H9 (cell line): ENCODE results near the gene DLST. TPM values are rescaled to one million over a fixed set of nuclear protein-coding genes. Genes with fewer than 3 reads are reported as not detected.

Experiments
- DNase-seq: peaks from one replicate; pipeline ENCODE4 v3.0.0-alpha.2; 2017
- H2AFZ ChIP-seq: one replicate; pipeline ENCODE4 v1.6.1; 2013; ENCODE audit warnings: mild to moderate bottlenecking, low read length, control low read depth, moderate library complexity
- H2AK5ac ChIP-seq: 2 replicates; pipeline ENCODE4 v1.6.1; 2013; ENCODE audit warnings: low read length, control low read depth, mixed read lengths; ENCODE audit not compliant: insufficient read length
- H2BK120ac ChIP-seq: one replicate; pipeline ENCODE4 v1.6.1; 2013; ENCODE audit warnings: low read depth, mild to moderate bottlenecking, low read length, control low read depth, inconsistent platforms; ENCODE audit not compliant: poor library complexity, severe bottlenecking
- H2BK12ac ChIP-seq: 2 replicates; pipeline ENCODE4 v1.6.1; 2013; ENCODE audit warnings: low read length, control low read depth, mixed read lengths, low read depth; ENCODE audit not compliant: insufficient read length
- H2BK15ac ChIP-seq: 2 replicates; pipeline ENCODE4 v1.6.1; 2013; ENCODE audit warnings: low read depth, low read length, control low read depth
- H2BK20ac ChIP-seq: one replicate; pipeline ENCODE4 v1.6.1; 2013; ENCODE audit warnings: low read depth, mild to moderate bottlenecking, low read length, control low read depth, inconsistent platforms; ENCODE audit not compliant: poor library complexity, severe bottlenecking
- H2BK5ac ChIP-seq: 2 replicates; pipeline ENCODE4 v1.6.1; 2013; ENCODE audit warnings: low read length, control low read depth, mixed read lengths; ENCODE audit not compliant: insufficient read length
- H3K14ac ChIP-seq: 2 replicates; pipeline ENCODE4 v1.6.1; 2013; ENCODE audit warnings: low read length, control low read depth; ENCODE audit not compliant: insufficient read depth
- H3K18ac ChIP-seq: 2 replicates; pipeline ENCODE4 v1.6.1; 2013; ENCODE audit warnings: low read depth, mild to moderate bottlenecking, mixed read lengths, low read length, control low read depth; ENCODE audit not compliant: insufficient read length
- H3K23ac ChIP-seq: 2 replicates; pipeline ENCODE4 v1.6.1; 2013; ENCODE audit warnings: low read length, control low read depth, mixed read lengths, low read depth; ENCODE audit not compliant: insufficient read length
- H3K23me2 ChIP-seq: 2 replicates; pipeline ENCODE4 v1.6.1; 2013; ENCODE audit warnings: low read depth, mild to moderate bottlenecking, mixed read lengths, low read length, control low read depth; ENCODE audit not compliant: insufficient read length, poor library complexity, severe bottlenecking
- H3K27ac ChIP-seq: 2 replicates; pipeline ENCODE4 v1.5.1; 2013; ENCODE audit warnings: low read length, control low read depth, mixed read lengths, low read depth; ENCODE audit not compliant: insufficient read length
- H3K27me3 ChIP-seq: 2 replicates; pipeline ENCODE4 v1.6.1; 2013; ENCODE audit warnings: low read length, control low read depth, inconsistent platforms; ENCODE audit not compliant: insufficient read depth
- H3K4ac ChIP-seq: 2 replicates; pipeline ENCODE4 v1.6.1; 2013; ENCODE audit warnings: low read depth, mild to moderate bottlenecking, control low read depth, inconsistent platforms, low read length, moderate library complexity
- H3K4me1 ChIP-seq: 2 replicates; pipeline ENCODE4 v1.6.1; 2013; ENCODE audit warnings: low read length, control low read depth, inconsistent platforms; ENCODE audit not compliant: insufficient read depth
- H3K4me2 ChIP-seq: 2 replicates; pipeline ENCODE4 v1.6.1; 2013; ENCODE audit warnings: low read length, control low read depth, mixed read lengths; ENCODE audit not compliant: insufficient read length, insufficient read depth
- H3K56ac ChIP-seq: 2 replicates; pipeline ENCODE4 v1.6.1; 2013; ENCODE audit warnings: low read depth, mild to moderate bottlenecking, mixed read lengths, low read length, control low read depth; ENCODE audit not compliant: insufficient read length
- H3K79me1 ChIP-seq: 2 replicates; pipeline ENCODE4 v1.6.1; 2013; ENCODE audit warnings: low read depth, mild to moderate bottlenecking, moderate library complexity, low read length, control low read depth, inconsistent platforms; ENCODE audit not compliant: insufficient read depth, poor library complexity, severe bottlenecking
- H3K79me2 ChIP-seq: 2 replicates; pipeline ENCODE4 v1.6.1; 2013; ENCODE audit warnings: low read length, control low read depth, inconsistent platforms; ENCODE audit not compliant: insufficient read depth
- H3K9ac ChIP-seq: 2 replicates; pipeline ENCODE4 v1.6.1; 2013; ENCODE audit warnings: low read length, control low read depth, mixed read lengths; ENCODE audit not compliant: insufficient read length; ENCODE audit errors: extremely low read depth
- H3K9me3 ChIP-seq: one replicate; pipeline ENCODE4 v1.6.1; 2013; ENCODE audit warnings: low read depth, low read length, inconsistent platforms; ENCODE audit not compliant: control insufficient read depth
- H3T11ph ChIP-seq: one replicate; pipeline ENCODE4 v1.6.1; 2013; ENCODE audit warnings: mild to moderate bottlenecking, low read length, control low read depth, inconsistent platforms
- H4K20me1 ChIP-seq: one replicate; pipeline ENCODE4 v1.6.1; 2013; ENCODE audit not compliant: control insufficient read depth, insufficient read length, insufficient read depth
- H4K5ac ChIP-seq: 2 replicates; pipeline ENCODE4 v1.6.1; 2013; ENCODE audit warnings: low read depth, mild to moderate bottlenecking, mixed read lengths, low read length, control low read depth; ENCODE audit not compliant: insufficient read length
- H4K8ac ChIP-seq: replicated peaks from 2 replicates; pipeline ENCODE4 v1.6.1; 2013; ENCODE audit warnings: low read length, control low read depth, mixed read lengths, low read depth; ENCODE audit not compliant: insufficient read length
- H4K91ac ChIP-seq: 2 replicates; pipeline ENCODE4 v1.6.1; 2013; ENCODE audit warnings: low read depth, mild to moderate bottlenecking, moderate library complexity, mixed read lengths, low read length, control low read depth; ENCODE audit not compliant: insufficient read length
- H3K27ac Mint-ChIP-seq, 3 experiments: 2 replicates in 2 of 3; 3 replicates in 1 of 3; pipeline ENCODE4 v1.8.0; 2020 to 2021; ENCODE audit warnings: mixed read lengths in 3 of 3, mild to moderate bottlenecking in 1 of 3, moderate library complexity in 1 of 3
- H3K27me3 Mint-ChIP-seq: 2 replicates; pipeline ENCODE4 v1.8.0; 2021; ENCODE audit warnings: low read depth, mild to moderate bottlenecking, moderate library complexity, mixed read lengths
- H3K36me3 Mint-ChIP-seq, 3 experiments: 2 replicates in 2 of 3; 3 replicates in 1 of 3; pipeline ENCODE4 v1.8.0; 2020 to 2021; ENCODE audit warnings: low read depth in 3 of 3, mixed read lengths in 3 of 3; ENCODE audit not compliant: insufficient read depth in 1 of 3
- H3K4me1 Mint-ChIP-seq, 2 experiments: 2 replicates each; pipeline ENCODE4 v1.8.0; 2020; ENCODE audit warnings: mixed read lengths in 2 of 2
- H3K4me3 Mint-ChIP-seq, 2 experiments: 2 replicates in 1 of 2; 3 replicates in 1 of 2; pipeline ENCODE4 v1.8.0; 2020 to 2021; ENCODE audit warnings: mild to moderate bottlenecking in 2 of 2, mixed read lengths in 2 of 2, moderate library complexity in 1 of 2
- H3K9me3 Mint-ChIP-seq, 2 experiments: 2 replicates in 1 of 2; 3 replicates in 1 of 2; pipeline ENCODE4 v1.8.0; 2020; ENCODE audit warnings: mild to moderate bottlenecking in 2 of 2, mixed read lengths in 2 of 2, moderate library complexity in 1 of 2
- WGBS: extraction: QIAGEN DNeasy Blood & Tissue Kit; methylation state at CpG from one replicate; pipeline ENCODE4 v1.1.7; 2013; ENCODE audit warnings: missing lambda C conversion rate, low lambda C conversion rate, mixed read lengths; ENCODE audit not compliant: insufficient read length; ENCODE audit errors: extremely low coverage; 5-methylcytosine and 5-hydroxymethylcytosine counted together
- total RNA-seq: library from RNA; stranded (reverse); gene quantifications from 2 replicates; pipeline ENCODE4 v1.2.1, GENCODE V29; 2021
- TF ChIP-seq, protein P1 (sequence below): fragments of 200-600 bp; sonication (generic); conservative IDR thresholded peaks from 3 replicates; pipeline ENCODE4 v1.8.0; 2021; ENCODE audit warnings: antibody characterized with exemption, mild to moderate bottlenecking

DLST gene
- total RNA-seq, 1 experiment from 2014 or later, result 116 TPM

GRCh38 chr14:74937171-74937570 is 55.5 kb downstream of the DLST start:
- Histone ChIP-seq H3K27me3 (no peaks in the 10 kb centered on the region), H2BK5ac (no peak overlapping the region), H3K23me2 (peaks cover 2% of the 10 kb centered on the region), H3K18ac (no peak overlapping the region), H2BK20ac (no peak overlapping the region), H4K8ac (no peak overlapping the region), H3K4me1 (no peaks in the 10 kb centered on the region), H2BK120ac (no peak overlapping the region), H3K14ac (no peak overlapping the region), H2BK12ac (no peak overlapping the region), H2BK15ac (no peak overlapping the region), H3K9ac (no peak overlapping the region), H3K79me1 (no peaks in the 10 kb centered on the region), H2AK5ac (no peak overlapping the region), H3K4ac (no peak overlapping the region), H3K56ac (no peak overlapping the region), H3K4me2 (no peak overlapping the region), H3T11ph (no peak overlapping the region), H4K5ac (no peak overlapping the region), H2AFZ (no peak overlapping the region), H3K27ac (no peak overlapping the region), H4K91ac (no peak overlapping the region), H3K79me2 (no peaks in the 10 kb centered on the region), H3K23ac (no peak overlapping the region), H3K9me3 (no peaks in the 10 kb centered on the region), H4K20me1 (no peaks in the 10 kb centered on the region)
- no peak overlapping the region for H3K4me3 Mint-ChIP-seq
- no peak for DNase-seq
- H3K36me3 Mint-ChIP-seq, result no peaks in the 10 kb centered on the region
- TF ChIP-seq, protein P1, sequence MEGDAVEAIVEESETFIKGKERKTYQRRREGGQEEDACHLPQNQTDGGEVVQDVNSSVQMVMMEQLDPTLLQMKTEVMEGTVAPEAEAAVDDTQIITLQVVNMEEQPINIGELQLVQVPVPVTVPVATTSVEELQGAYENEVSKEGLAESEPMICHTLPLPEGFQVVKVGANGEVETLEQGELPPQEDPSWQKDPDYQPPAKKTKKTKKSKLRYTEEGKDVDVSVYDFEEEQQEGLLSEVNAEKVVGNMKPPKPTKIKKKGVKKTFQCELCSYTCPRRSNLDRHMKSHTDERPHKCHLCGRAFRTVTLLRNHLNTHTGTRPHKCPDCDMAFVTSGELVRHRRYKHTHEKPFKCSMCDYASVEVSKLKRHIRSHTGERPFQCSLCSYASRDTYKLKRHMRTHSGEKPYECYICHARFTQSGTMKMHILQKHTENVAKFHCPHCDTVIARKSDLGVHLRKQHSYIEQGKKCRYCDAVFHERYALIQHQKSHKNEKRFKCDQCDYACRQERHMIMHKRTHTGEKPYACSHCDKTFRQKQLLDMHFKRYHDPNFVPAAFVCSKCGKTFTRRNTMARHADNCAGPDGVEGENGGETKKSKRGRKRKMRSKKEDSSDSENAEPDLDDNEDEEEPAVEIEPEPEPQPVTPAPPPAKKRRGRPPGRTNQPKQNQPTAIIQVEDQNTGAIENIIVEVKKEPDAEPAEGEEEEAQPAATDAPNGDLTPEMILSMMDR, result no peak
- no peaks in the 10 kb centered on the region for H3K9me3 Mint-ChIP-seq
- peaks cover 2 to 8% of the 10 kb centered on the region in 2 experiments; a peak in 1 of 4 replicates for H3K4me1 Mint-ChIP-seq
- WGBS, result no CpG with 5 or more reads among the region's 2 CpGs
- no peak overlapping the region for H3K27ac Mint-ChIP-seq
- peaks cover 2% of the 10 kb centered on the region; the same call in 1 of the 2 replicates for H3K27me3 Mint-ChIP-seq
